Activated naive CD8-positive, alpha-beta T cell (primary cell): ENCODE results near the gene KRTAP2-4.
"Not testable (repeated sequence)": the region's sequence is repeated elsewhere in the genome, so short reads cannot be mapped to it uniquely, and the experiment has no call there.

ENCODE experiments used
- H3K27ac Mint-ChIP-seq: one replicate; pipeline ENCODE4 v1.8.0; 2021; ENCODE audit warnings: mixed read lengths
- H3K27me3 Mint-ChIP-seq: one replicate; pipeline ENCODE4 v1.8.0; 2021; ENCODE audit warnings: mixed read lengths
- H3K36me3 Mint-ChIP-seq: one replicate; pipeline ENCODE4 v1.8.0; 2021; ENCODE audit warnings: mixed read lengths
- H3K4me1 Mint-ChIP-seq: one replicate; pipeline ENCODE4 v1.8.0; 2021; ENCODE audit warnings: low read depth, mixed read lengths
- H3K4me3 Mint-ChIP-seq: one replicate; pipeline ENCODE4 v1.8.0; 2021; ENCODE audit warnings: mild to moderate bottlenecking, mixed read lengths
- H3K9me3 Mint-ChIP-seq: one replicate; pipeline ENCODE4 v1.8.0; 2021; ENCODE audit warnings: low read depth, mixed read lengths

The KRTAP2-4 gene, protein sequence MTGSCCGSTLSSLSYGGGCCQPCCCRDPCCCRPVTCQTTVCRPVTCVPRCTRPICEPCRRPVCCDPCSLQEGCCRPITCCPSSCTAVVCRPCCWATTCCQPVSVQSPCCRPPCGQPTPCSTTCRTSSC

DNA sequence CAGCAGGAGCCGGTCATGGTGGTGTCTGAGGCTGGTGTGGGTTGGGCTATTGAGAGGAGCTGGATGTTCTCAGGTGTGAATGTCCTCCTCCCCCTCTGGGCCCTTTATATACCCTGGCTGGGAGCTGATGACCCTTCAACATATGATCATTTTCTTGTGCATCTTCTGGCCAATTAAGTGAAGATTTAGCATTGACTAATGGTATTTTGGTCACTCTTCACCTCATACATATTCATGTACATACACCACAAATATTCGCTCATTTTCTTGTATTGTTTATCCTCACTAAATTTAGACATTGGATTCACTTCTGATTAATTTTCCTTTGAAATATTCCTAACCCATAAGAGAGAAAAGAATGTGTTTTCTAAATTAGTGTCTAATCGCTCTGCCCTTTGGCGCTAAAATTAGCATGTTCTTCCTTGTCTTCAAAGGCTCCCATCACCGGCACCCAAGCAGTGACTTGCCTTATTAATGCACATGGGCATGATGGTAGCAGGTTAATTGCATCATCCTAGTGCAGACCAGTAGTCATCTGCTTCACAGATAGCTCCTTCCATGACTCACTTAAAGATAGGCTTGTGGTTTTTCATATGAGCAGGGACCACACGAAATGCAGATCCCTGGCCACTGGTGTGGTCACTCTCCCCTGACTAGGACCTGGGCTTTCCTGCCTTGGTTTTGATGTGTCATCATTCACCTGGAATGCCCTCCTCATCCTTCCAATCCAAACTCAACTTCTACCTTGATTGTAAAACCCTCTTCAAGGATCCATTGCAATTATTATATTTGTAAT lies at the start of gene KRTAP2-4:
Gene KRTAP2-4, minus strand, starts transcription at position 51 of the 796 bp plus-strand sequence. Its CDS starts 34 bp downstream, at position 17.
- H3K9me3 Mint-ChIP-seq = no peaks in the 10 kb centered on the region
- peaks cover 9% of the 10 kb centered on the region for H3K27me3 Mint-ChIP-seq
- no peak within 1 kb of the TSS for H3K4me3 Mint-ChIP-seq
- no peaks in the 10 kb centered on the region for H3K36me3 Mint-ChIP-seq
- H3K4me1 Mint-ChIP-seq = peaks cover 2% of the 10 kb centered on the region
- H3K27ac Mint-ChIP-seq = no peak within 1 kb of the TSS

DNA sequence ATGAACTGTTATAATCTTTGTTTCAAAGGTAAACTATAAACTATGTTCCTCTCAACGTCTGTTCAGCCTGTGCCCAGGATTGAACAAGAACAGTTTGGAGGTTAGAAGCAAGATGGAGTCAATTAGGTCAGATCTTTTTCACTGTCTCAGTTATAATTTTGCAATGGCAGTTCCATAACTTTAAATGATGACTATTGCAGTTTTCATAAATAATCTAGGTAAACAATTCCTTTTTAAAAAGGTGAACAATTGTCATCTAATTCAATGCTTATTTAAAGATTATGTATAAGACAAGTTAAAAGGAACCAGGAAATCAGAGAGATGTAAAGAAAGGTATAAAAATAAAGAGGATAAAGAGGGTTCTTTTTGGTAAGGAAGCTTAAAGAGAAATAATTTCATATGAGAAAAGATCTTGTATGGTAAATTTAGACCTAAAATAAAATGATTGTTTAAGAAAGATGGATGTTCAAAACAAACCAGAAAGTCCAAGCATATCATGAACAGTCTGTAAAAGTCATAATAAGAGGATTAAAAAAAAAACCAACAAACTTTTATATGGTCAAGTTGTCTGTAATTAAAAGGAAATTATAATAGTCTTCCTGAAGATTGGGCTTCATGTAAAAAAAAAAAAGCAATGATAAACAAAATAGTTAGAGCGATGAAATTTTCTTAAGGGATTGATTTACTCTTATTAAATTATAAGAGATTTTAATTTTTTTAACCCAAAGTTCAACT lies 45.6 kb upstream of the KRTAP2-4 start:
- no peaks in the 10 kb centered on the region for H3K27me3 Mint-ChIP-seq

DNA sequence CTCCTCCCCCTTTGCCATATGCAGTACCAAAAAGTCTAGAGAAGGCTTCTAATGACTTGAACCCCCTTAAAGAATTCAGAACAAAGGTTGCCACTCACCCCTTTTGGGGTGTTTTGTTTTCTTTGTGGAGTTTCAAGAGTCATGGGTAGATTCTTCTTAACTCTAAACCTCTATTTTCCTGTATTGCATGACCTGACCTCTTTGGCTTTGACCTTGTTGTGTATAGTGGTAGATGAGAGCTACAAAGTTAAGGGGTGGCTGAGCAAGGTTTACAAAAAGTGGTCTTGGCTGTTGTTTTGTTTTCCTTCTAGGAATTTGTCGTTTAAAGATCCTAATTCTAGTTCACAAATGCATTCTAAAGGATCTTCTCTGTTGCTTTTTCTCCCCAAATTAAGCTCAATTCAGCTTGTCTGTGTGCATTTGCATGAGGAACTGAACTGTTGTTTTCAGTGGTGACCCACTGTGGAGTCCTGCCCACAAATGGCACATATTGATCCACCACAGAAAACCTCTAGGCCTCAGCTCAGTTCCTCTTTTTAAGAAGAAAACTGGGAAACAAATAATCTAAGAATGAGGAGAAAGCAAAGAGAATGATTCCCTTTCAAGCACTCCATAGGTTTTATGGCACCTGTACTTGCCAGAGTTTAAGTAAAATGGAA lies 43.2 kb upstream of the KRTAP2-4 start:
- not testable (repeated sequence) for H3K27me3 Mint-ChIP-seq, H3K36me3 Mint-ChIP-seq, H3K9me3 Mint-ChIP-seq, H3K4me3 Mint-ChIP-seq, H3K27ac Mint-ChIP-seq
- H3K4me1 Mint-ChIP-seq = peaks cover 13% of the 10 kb centered on the region

More for the DNA sequence above, 45.6 kb upstream of the KRTAP2-4 start:
- H3K9me3 Mint-ChIP-seq = no peaks in the 10 kb centered on the region
- peaks cover 14% of the 10 kb centered on the region for H3K4me1 Mint-ChIP-seq
- no peak overlapping the region for H3K4me3 Mint-ChIP-seq
- peaks cover 4% of the 10 kb centered on the region for H3K36me3 Mint-ChIP-seq
- H3K27ac Mint-ChIP-seq = no peak overlapping the region

DNA sequence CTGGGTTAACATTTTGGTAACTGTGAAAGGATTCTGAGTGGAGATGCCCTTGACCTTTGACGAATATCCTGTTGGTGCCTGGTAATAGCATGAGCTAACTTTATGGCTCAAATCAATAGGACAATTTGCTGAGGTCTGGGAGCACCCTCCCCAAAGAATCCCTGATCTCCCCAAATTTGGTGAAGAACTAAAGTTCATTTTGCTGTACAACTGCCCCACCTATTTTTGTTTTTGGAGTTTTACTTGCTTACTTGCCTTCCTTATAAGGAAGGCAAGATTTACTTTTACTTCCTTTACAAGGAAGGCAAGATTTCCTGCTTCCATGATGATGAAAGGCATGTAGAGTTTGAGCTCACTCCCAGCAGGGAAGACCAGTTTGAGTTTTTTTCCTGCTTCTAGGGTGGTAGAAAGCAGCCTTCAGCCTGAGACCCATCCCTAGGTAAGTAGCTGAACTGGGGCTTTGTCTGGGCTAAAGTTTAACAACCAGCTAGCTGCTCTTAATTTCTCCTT lies 42.3 kb upstream of the KRTAP2-4 start:
- no peaks in the 10 kb centered on the region for H3K9me3 Mint-ChIP-seq
- H3K4me1 Mint-ChIP-seq = peaks cover 13% of the 10 kb centered on the region
- no peak overlapping the region for H3K4me3 Mint-ChIP-seq
- H3K36me3 Mint-ChIP-seq = peaks cover 4% of the 10 kb centered on the region
- H3K27ac Mint-ChIP-seq = no peak overlapping the region
- H3K27me3 Mint-ChIP-seq = peaks cover 4% of the 10 kb centered on the region

DNA sequence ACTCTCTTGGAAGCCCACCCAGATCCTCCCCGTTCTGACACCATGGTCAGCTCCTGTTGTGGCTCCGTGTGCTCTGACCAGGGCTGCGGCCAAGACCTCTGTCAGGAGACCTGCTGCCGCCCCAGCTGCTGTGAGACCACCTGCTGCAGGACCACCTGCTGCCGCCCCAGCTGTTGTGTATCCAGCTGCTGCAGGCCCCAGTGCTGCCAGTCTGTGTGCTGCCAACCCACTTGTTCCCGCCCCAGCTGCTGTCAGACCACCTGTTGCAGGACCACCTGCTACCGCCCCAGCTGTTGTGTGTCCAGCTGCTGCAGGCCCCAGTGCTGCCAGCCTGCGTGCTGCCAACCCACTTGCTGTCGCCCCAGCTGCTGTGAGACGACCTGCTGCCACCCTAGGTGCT lies 39.7 kb upstream of the KRTAP2-4 start, which contains the start of gene KRTAP4-9:
Gene KRTAP4-9, plus strand, starts transcription at position 43 of the 400 bp plus-strand sequence. Its CDS starts 0 bp downstream, at position 43.
- not testable (repeated sequence) for H3K4me3 Mint-ChIP-seq, H3K27me3 Mint-ChIP-seq, H3K36me3 Mint-ChIP-seq, H3K27ac Mint-ChIP-seq, H3K9me3 Mint-ChIP-seq
- H3K4me1 Mint-ChIP-seq = peaks cover 15% of the 10 kb centered on the region

DNA sequence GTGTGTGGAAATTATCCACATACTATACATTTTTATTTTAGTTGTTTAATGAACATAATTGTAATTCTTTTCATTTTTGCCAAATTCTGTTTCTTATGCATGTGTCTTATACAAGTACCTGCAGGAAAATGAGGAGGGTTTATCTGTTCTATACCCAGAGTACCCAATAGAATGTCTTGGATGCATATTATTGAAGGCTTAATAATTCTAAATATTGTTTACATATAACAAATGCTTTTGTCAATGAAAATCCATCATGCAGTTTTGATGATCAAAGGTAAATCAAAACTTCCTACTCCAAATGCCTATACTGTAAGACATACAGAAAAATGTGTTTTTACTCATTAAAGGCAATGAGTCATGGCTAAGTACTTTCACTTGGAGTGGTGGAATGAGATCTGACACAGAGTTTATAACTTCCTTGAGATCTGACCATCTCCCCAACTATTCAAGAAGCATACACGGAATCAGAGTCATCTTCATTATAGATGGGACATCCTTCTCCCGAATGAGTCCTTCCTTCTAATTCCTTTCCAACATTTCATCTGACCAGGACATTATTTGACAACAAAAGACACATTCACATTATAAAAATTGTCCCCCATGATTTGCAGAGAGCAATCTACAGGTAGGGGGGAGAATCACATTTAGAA lies 38.8 kb upstream of the KRTAP2-4 start:
- H3K4me3 Mint-ChIP-seq, H3K36me3 Mint-ChIP-seq, H3K27me3 Mint-ChIP-seq, H3K9me3 Mint-ChIP-seq, H3K27ac Mint-ChIP-seq: not testable (repeated sequence)
- H3K4me1 Mint-ChIP-seq = peaks cover 21% of the 10 kb centered on the region

DNA sequence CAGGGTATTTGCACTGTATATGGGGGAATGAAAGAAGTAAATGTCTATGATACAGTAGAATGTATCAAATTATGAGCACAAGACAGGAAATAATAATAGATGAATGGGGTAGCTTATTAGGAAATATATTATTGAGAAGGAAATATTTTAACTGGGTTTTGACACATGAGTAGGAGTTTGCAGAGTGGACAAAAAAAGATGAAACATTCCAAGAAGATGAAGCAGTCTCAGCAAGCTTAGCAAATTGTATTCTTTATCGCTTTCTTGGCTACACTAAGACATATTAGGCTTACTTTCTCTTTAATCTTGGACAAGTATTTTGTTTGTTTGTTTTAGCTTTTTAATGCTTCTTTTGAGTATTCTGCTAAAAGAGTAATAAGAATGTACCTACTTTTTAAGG lies 38.2 kb upstream of the KRTAP2-4 start:
- no peaks in the 10 kb centered on the region for H3K9me3 Mint-ChIP-seq
- no peaks in the 10 kb centered on the region for H3K36me3 Mint-ChIP-seq
- H3K27ac Mint-ChIP-seq = no peak overlapping the region
- no peak overlapping the region for H3K4me3 Mint-ChIP-seq
- H3K27me3 Mint-ChIP-seq = peaks cover 4% of the 10 kb centered on the region
- H3K4me1 Mint-ChIP-seq = peaks cover 19% of the 10 kb centered on the region

DNA sequence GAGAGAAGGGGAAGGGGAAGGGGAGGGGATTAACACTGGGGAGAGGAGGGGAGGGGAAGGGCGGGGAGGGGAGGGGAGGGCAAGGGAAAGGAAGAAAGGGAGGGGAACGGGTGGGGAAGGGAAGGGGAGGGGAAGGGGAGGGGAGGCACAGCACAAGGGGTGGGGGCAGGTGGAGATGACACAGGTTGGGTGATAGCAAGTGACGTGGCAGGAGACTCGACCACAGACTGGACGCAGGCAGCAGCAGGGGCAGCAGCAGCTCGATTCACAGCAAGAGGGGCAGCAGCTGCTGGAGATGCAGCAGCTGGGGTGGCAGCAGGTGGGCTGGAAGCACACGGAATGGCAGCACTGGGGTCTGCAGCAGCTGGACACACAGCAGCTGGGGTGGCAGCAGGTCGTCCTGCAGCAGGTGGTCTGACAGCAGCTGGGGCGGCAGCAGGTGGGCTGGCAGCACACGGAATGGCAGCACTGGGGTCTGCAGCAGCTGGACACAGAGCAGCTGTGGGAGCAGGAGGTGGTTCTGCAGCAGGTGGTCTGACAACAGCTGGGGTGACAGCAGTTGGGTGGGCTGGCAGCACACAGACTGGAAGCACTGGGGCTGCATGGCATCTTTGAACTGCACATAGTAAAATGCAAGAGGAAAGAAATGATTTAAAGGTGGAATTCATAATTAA lies 36.0 kb upstream of the KRTAP2-4 start, which contains the start of gene KRTAP4-16:
Gene KRTAP4-16, minus strand, starts transcription at position 624 of the 674 bp plus-strand sequence. Its CDS starts 0 bp downstream, at position 624.
- H3K27ac Mint-ChIP-seq = no peak within 1 kb of the TSS
- H3K27me3 Mint-ChIP-seq = peaks cover 8% of the 10 kb centered on the region
- H3K9me3 Mint-ChIP-seq = no peaks in the 10 kb centered on the region
- H3K4me3 Mint-ChIP-seq = no peak within 1 kb of the TSS
- H3K4me1 Mint-ChIP-seq = peaks cover 9% of the 10 kb centered on the region
- H3K36me3 Mint-ChIP-seq = no peaks in the 10 kb centered on the region

DNA sequence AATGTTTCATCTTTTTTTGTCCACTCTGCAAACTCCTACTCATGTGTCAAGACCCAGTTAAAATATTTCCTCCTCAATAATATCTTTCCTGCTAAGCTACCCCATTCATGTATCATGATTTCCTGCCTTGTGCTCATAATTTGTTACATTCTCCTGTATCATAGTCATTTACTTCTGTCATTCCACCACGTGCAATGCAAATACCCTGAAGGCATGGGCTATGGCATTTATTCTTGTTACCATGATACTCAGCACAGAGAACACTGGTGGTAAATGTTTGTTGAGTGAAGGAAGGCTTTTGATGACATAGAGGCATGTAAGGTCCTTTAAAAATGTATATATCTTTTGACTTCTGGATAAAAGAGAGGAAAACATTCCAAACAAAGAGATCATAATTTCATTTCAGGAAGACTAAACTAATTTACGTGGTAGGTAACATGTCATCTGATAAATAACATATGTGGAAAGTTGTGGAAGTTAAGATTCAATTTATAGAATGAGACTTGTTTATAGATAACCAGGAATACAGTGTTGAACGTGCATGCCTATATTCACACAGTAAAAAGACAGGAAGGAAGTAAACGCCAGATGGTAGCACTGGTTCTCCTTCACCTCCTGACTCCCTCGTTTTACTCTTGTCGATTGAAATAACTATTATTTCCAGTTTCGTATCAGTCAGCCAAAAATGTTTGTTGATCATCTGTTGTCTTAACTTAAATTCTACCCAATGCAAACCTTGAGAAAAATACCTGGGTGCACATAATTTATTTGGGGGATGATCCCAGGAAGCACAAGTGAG lies 34.2 kb upstream of the KRTAP2-4 start:
- not testable (repeated sequence) for H3K4me3 Mint-ChIP-seq, H3K27ac Mint-ChIP-seq

DNA sequence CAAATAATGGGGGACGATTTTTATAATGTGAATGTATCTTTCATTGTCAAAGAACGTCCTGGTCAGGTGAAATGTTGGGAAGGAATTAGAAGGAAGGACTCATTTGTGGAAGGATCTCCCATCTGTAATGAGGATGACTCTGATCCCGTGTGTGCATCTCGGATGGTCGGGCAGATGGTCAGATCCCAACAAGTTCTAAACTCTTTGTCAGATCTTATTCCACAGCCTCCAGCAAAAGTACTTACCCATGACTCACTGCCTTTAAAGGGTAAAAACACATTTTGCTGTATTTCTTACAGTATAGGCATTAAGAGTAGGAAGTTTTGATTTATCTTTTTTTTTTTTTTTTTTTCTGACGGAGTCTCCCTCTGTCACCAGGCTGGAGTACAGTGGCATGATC lies 32.8 kb upstream of the KRTAP2-4 start:
- no peak overlapping the region for H3K4me3 Mint-ChIP-seq
- no peaks in the 10 kb centered on the region for H3K9me3 Mint-ChIP-seq
- no peaks in the 10 kb centered on the region for H3K36me3 Mint-ChIP-seq
- H3K4me1 Mint-ChIP-seq = peaks cover 9% of the 10 kb centered on the region
- no peak overlapping the region for H3K27ac Mint-ChIP-seq
- peaks cover 7% of the 10 kb centered on the region for H3K27me3 Mint-ChIP-seq

More for the DNA sequence above, 34.2 kb upstream of the KRTAP2-4 start:
- not testable (repeated sequence) for H3K27me3 Mint-ChIP-seq, H3K4me1 Mint-ChIP-seq, H3K36me3 Mint-ChIP-seq, H3K9me3 Mint-ChIP-seq

DNA sequence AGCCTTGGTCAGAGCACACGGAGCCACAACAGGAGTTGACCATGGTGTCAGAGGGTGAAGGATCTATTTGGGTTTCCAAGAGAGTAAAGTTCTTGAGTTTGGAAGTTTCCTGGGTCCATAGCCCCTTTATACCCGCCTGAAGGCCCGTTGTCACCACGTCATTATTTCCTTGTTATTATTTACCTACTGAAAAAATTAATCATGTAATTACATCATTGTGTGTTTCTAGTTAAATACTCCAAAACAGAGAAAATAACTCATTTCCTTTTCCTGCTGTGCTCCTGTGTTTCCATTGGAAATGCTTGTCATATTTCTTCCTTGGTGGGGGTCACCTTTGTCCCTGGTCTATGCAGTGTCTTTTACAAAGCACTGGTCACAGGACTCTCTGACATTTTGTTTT lies 32.4 kb upstream of the KRTAP2-4 start, which contains the start of gene KRTAP4-8:
Gene KRTAP4-8, minus strand, starts transcription at position 101 of the 400 bp plus-strand sequence. Its CDS starts 58 bp downstream, at position 43.
- H3K4me1 Mint-ChIP-seq = peaks cover 9% of the 10 kb centered on the region

DNA sequence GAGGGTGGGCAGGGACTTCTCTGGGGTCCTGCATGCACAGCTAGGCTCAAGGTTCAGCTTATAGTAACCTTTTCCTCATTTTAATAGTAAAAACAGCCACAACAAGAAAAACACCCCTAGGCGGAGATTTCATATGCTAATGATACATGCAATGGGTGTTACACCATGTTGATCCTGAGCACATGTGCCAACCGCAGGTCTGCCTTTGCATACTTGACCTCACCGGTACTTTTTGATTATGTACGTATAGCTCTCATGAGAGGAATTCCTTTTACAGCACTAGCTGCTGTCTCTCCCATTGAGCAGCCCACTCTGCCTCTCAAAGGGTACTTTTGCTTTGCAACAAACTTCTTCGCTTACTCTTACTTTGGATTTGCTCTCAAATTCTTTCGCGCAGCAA lies 30.4 kb upstream of the KRTAP2-4 start:
- H3K36me3 Mint-ChIP-seq = peaks cover 2% of the 10 kb centered on the region
- H3K9me3 Mint-ChIP-seq = no peaks in the 10 kb centered on the region
- no peak overlapping the region for H3K4me3 Mint-ChIP-seq
- H3K4me1 Mint-ChIP-seq = peaks cover 9% of the 10 kb centered on the region
- no peak overlapping the region for H3K27ac Mint-ChIP-seq
- H3K27me3 Mint-ChIP-seq = peaks cover 7% of the 10 kb centered on the region

More for the DNA sequence above, 32.4 kb upstream of the KRTAP2-4 start, which contains the start of gene KRTAP4-8:
- Mint-ChIP-seq H3K4me3 (no peak within 1 kb of the TSS), H3K27me3 (peaks cover 7% of the 10 kb centered on the region), H3K9me3 (no peaks in the 10 kb centered on the region), H3K27ac (peak within 1 kb of the TSS; percentile 52), H3K36me3 (peaks cover 1% of the 10 kb centered on the region)

DNA sequence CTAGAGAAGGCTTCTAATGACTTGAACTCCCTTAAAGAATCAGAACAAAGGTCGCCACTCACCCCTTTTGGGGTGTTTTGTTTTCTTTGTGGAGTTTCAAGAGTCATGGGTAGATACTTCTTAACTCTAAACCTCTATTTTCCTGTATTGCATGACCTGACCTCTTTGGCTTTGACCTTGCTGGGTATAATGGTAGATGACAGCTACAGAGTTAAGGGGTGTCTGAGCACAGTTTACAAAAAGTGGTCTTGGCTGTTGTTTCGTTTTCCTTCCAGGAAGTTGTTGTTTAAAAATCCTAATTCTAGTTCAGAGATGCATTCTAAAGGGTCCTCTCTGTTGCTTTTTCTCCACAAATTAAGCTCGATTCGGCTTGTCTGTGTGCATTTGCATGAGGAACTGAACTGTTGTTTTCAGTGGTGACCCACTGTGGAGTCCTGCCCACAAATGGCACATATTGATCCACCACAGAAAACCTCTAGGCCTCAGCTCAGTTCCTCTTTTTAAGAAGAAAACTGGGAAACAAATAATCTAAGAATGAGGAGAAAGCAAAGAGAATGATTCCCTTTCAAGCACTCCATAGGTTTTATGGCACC lies 23.2 kb upstream of the KRTAP2-4 start:
- not testable (repeated sequence) for H3K27me3 Mint-ChIP-seq, H3K27ac Mint-ChIP-seq, H3K4me3 Mint-ChIP-seq, H3K4me1 Mint-ChIP-seq, H3K36me3 Mint-ChIP-seq, H3K9me3 Mint-ChIP-seq
